Epithelial cell of proximal tubule (primary cell): Measurements from ENCODE around the gene PPP2R2C. TPM values are rescaled to one million over a fixed set of nuclear protein-coding genes. Genes with fewer than 3 reads are reported as not detected.

Experiments used
- DNase-seq: peaks from one replicate; pipeline ENCODE4 v3.0.0-alpha.2; 2011; ENCODE audit warnings: low read depth
- H3K4me3 ChIP-seq: 2 replicates; pipeline ENCODE4 v1.5.1; 2011; ENCODE audit warnings: low read depth, mild to moderate bottlenecking, low read length
- total RNA-seq: library from RNA; depleted of rRNA; stranded (reverse); fragments of >200 nt; gene quantifications from 2 replicates; pipeline ENCODE4 v1.2.3, GENCODE V29; 2015
- TF ChIP-seq, protein P1 (sequence below): conservative IDR thresholded peaks from 2 replicates; pipeline ENCODE4 v1.5.1; 2012; ENCODE audit warnings: low read depth, mild to moderate bottlenecking, low read length

PPP2R2C gene
- total RNA-seq, 1 donor from 2014 or later = not detected

DNA sequence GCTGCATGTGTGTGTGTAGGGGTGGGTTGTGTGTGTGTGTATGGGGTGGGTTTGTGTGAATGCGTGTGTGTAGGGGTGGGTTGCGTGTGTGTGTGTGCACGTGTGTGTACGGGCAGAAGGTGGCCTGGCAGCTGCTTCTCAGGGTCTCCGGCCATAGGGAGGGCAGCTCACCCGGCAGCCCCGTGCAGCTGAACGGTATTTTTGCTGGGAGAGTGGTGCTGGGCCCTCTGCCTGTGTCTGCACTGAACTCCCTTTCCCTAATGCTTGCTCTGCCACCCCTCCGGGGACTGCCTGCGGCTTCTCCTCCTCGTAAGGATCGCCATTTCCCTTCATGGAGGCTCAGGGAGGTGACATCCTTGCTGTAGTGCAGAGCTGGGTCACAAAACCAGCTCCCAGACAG is 172.5 kb downstream of the PPP2R2C start:
- TF ChIP-seq, protein P1, sequence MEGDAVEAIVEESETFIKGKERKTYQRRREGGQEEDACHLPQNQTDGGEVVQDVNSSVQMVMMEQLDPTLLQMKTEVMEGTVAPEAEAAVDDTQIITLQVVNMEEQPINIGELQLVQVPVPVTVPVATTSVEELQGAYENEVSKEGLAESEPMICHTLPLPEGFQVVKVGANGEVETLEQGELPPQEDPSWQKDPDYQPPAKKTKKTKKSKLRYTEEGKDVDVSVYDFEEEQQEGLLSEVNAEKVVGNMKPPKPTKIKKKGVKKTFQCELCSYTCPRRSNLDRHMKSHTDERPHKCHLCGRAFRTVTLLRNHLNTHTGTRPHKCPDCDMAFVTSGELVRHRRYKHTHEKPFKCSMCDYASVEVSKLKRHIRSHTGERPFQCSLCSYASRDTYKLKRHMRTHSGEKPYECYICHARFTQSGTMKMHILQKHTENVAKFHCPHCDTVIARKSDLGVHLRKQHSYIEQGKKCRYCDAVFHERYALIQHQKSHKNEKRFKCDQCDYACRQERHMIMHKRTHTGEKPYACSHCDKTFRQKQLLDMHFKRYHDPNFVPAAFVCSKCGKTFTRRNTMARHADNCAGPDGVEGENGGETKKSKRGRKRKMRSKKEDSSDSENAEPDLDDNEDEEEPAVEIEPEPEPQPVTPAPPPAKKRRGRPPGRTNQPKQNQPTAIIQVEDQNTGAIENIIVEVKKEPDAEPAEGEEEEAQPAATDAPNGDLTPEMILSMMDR = no peak
- H3K4me3 ChIP-seq = no peak overlapping the region
- DNase-seq = no peak

DNA sequence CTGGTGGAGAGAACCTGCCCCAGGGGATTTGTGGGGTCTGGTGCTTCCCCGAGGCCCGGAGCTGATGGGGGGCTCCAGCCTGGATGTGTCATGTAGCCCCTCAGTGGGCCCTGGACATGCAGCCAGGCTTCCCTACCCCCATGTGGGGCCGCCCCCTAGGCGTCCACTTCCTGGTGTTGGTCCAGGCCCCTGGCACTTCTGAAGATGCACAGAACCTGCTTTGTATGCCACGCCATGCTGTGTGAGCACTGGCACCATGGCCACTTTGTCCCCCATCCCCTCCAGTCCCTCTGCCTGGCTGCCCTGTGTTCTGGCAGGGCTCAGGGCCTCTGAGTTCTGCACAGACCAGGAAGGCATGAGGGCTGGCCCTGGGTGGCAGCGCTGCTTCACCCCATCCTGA is 173.6 kb downstream of the PPP2R2C start:
- DNase-seq = no peak
- H3K4me3 ChIP-seq = no peak overlapping the region
- TF ChIP-seq, protein P1 = no peak

DNA sequence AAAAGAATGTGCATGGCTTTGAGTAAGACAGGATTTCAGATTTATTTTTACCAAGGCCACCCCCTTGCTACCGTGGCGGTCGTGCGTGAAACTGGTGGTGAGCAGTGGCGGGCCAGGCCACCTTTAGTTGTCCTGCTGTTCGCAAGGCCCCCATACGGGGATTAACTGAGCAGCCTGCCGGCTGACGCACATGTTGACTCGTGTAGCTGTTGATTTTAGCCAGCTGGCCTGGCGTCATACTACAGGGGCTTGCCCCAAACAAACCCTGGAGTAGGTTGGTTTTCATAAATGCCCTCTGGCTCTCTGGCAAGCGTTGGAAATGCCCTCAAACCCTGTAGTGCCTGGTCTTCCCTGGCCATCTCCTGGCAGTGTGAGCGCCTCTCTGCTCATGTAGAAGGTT is 174.4 kb downstream of the PPP2R2C start:
- no peak for DNase-seq
- TF ChIP-seq, protein P1 = no peak

DNA sequence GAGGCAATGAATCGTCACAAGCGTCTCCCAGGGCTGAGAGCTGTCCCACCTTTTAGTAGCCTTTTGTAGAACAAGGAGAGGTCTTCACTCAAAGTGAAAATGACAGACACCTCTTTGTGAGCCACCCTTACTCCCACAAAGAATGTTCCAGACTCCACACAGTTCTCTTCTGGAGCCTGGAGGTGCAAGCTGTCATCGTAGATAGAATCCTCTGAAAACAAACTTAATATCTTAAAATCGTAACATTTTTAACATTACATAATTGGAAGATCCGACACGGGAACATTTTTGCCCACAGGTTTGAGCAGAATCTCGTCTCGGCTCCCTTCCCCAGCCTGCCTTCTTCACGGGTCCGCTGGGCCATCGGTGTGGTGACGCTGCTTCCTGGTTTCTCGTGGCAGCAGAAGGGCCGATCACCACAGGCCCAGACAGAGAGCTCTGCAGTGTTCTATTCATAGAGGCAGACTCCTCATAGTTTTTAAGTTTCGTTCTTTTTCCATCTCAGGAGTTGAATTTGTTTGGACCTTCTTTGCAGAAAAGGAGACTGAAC is 175.1 kb downstream of the PPP2R2C start:
- no peak overlapping the region for H3K4me3 ChIP-seq
- TF ChIP-seq, protein P1 = no peak
- no peak for DNase-seq

More for the DNA sequence above, 174.4 kb downstream of the PPP2R2C start:
- H3K4me3 ChIP-seq = no peak overlapping the region

DNA sequence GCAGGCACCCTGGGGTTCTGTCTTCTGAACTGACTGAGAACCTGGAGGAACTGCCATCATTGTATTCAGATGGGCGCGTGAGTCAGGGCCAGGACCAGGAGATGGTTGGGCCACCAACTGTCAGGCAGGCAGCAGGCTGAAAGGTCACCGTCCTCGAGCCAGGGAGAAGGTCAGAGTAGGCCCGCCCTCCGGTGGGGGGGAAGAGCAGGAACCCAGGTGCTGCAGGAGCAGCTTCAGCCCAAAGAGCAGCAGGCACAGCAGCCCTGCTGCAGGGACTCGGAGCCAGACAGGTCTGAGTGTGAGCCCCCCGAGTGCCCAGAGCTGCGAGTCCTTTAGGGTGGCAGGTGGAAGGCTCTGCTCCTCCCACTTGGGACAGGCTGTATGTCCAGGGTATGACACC is 176.4 kb downstream of the PPP2R2C start:
- DNase-seq = no peak
- TF ChIP-seq, protein P1 = no peak
- H3K4me3 ChIP-seq = no peak overlapping the region

DNA sequence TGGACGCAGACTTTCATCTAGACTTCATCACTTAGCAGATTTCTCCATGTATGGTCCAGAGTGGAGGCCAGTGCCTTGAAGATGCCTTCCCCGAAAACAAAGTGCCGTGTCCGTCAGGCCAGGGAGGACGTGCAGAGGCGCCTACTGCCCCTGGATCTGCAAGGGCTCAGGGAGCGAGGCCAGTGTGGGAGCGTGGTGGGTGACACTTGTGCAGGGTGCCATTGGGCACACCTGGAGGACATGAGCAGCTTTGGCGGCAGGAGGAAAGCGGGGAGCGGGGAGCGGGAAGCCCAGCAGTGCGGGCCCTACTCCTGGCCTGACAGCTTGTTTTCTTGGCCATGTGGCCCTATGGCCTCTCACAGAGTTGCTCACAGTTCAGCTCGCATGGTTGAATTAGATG is 176.9 kb downstream of the PPP2R2C start:
- no peak for DNase-seq
- TF ChIP-seq, protein P1 = no peak
- H3K4me3 ChIP-seq = no peak overlapping the region

DNA sequence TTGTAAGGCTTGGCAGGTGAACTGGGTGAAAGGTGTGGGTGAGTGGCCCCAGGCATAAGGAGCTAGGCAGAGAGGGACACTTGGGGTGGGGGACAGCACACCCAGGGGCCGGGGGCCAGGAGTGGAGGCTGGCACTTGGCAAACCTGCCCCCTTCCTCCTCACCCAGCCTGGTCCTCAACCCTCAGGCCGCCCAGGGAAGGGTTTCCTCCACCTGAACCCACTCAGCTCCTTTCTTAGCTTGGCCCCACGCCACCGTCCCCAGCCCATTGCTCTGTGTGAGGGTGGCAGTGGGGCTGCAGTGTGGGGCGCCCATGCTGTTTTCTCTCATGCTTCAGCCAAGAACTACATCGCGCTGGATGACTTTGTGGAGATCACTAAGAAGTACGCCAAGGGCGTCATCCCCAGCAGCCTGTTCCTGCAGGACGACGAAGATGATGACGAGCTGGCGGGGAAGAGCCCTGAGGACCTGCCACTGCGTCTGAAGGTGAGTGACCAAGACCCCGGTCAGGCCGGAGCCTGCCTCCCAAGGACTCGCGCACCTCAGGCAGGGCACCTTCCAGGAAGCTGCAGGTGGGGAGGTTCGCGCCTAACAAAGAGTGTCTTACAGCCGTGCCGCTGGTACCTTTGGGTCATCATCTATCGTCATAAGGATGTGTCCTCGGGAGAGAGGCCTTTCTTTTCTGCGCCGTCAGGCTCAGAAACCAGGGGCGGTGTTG is 177.6 kb downstream of the PPP2R2C start:
- H3K4me3 ChIP-seq = no peak overlapping the region
- TF ChIP-seq, protein P1 = no peak

More for the DNA sequence above, 177.6 kb downstream of the PPP2R2C start:
- DNase-seq = no peak
